NCI-H526 treated with DMSO at 0.1 percent for 48 hours (cell line): ENCODE results near the gene AKAP13.

ENCODE experiments used
- DNase-seq: peaks from one replicate; lab custom pipeline; 2025; lab: John Stamatoyannopoulos, UW

Gene AKAP13

DNA sequence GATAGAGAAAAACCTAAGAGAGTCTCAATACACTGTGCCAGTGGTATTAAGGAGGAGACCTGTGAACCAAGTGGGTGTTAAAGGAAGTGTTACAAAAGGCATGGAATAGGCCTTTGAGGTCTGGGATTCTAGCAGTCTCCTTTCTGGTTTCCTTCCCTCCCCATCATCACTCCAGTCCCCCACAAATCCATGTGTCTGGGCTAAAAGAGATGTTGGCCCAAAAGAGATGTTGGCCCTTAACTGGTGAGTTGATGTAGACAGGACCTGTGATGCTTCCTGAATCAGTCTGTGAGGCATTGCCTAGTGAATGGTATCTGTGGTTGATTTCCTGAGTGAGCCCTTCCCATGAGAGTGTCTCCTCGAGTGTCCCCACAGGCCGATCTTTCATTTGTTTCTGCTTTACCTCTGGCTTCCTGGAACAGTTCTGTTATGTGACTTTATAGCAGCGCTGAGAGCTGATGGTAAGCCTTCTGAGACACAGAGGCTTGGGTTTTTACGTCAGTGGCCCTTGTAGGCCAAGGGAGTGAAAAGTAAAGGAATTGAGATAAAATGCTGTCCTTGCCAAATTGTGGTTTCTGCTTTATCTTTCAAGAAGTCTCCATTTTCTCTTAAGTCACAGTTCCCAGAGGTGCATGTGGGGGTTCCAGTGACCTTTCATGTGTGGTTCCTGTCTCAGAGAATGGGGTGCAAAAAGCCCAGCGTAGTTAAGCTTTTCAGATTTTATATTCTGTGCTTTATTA, 326.5 kb downstream of the AKAP13 start:
- DNase-seq, result no peak

DNA sequence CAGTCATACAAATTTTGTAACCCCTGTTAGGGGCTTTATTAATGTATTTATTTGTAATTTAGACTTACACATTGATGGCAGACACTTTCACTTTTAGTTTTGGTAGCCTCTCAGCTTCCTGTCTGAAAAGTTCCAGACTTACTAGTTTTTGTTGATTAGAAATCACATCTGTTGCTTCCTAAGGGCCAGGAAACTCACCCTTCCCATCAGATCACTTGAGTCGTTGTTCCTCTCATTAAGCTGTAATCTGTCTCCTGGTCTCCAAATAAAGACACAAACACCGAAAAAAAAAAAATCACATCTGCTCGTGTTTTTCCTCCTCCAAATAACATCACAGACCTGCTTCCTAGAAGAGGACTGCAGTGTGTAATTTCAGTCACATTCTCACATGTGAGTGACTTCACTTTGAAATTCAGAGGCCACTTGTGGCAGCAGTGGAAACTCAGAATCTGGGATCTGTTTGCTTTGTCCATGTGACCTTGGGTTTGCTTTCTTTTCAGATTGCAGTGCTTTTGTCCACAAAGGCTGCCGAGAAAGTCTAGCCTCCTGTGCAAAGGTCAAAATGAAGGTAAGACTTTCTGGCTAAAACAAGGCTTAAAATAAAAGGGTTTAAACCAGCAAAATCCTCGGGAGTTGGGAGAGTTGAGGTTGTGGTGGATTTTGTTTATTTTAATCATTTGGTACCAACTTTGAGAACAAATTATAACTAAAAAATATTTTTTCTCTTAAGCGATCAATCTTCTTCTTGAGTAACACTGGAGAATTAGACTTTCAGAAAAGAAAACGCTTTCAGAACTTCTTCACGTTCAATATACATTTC, 327.3 kb downstream of the AKAP13 start:
- DNase-seq, result no peak

DNA sequence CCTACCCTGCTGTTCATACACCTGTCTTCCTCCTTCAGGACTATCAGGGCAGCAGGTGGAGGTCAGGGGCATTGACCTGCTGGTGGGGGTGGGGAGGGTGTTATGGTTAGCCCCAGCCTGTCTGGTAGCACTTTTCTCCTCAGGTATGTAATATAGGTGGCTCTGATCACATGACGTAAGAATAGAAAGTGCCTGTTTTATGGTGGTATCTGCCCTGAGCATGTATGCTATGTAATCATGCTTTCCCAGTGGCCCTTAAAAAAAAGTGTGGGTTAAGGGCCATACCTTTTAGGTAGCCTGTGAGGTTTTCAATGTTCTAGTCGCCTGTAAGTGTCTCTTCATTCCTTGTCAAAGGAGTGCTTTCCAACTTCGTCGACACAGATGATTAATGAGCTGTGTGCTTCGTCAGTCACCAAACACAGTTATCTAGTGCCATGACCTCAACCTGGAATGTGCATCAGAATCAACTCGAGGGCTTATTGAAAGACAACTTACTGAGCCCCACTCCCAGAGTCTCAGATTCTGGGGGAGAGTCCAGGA, 328.1 kb downstream of the AKAP13 start:
- DNase-seq, result no peak

DNA sequence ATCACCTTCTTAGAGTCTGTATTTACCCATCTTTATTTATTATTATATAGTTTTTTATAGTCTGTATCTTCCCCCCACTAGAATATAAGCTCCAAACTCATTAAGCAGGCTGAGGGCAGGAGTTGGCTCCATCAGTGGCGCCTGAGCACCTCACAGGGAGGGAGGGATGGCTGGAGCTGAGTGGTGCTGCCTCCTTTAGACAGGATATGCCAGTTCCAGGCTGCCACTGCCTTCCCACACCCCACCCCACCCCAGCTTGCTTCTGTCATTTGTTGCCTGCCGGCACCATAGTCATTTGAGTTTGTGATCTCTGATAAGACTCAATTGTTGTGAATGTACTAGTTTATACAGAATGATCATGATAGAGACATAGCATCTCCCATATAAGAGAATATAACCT, 328.8 kb downstream of the AKAP13 start:
- no peak for DNase-seq

DNA sequence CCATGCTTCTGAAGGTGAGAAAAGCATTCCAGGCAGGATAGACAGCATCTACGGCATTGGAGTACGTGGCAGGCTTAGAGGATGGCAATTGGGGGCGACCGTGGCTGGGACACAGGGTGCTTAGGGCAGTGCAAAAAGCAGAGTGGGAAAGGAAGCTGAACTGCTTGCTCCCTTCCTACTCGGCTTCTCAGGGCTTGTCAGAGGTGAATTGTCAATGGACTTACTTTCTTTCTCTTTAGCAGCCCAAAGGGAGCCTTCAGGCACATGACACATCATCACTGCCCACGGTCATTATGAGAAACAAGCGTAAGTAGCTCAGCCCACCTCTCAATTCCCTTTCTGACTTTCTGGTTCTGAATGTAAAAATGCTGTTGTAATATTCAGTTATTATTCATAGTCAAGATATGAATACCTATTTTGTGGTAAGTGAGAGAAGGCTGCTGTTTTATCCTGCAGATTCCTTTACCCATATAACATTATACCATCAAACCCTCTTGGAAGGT, 330.0 kb downstream of the AKAP13 start:
- no peak for DNase-seq

DNA sequence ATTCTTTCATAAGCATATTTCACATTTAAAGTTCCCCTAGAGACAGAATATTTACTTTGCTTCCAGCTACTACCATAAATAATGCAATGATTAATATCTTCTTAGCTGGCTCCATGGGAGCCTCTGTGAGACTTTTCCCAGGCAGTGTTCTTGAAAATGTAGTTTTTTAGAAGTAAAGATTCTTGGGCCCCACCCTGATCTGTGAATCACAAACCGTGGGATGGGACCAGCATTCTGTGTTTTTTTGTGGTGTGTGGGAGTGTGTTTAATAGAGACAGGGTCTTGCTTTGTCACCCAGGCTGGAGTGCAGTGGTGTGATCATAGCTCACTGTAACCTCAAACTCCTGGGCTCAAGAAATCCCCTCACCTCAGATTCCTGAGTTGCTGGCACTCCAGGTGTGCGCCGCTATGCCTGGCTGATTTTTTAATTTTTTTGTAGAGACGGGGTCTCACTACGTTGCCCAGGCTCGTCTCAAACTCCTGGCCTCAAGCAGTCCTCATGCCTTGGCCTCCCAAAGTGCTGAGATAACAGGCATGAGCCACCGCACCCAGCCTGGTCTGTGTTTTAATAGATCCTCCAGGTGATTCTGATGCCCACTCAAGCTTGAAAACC, 331.3 kb downstream of the AKAP13 start:
- no peak for DNase-seq

DNA sequence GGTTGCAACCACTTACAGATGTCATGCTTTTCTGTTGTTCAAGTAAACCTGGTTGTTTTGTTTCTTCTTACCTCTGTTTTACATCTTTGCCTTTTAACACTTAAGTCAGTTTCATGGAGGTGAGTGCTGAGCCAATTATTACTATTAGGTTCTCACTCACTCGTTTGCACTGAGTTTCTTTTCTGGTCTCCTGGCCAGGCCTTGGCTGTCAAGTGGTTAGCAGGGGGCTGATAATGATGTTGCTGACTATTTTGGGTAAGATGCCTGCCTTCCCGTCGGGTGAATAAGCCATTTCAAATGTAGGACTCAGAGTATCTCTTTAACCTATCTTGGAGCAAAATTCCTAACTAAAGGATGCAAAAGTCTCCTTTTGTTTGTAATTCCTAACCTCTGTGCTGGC, 335.9 kb downstream of the AKAP13 start:
- no peak for DNase-seq

DNA sequence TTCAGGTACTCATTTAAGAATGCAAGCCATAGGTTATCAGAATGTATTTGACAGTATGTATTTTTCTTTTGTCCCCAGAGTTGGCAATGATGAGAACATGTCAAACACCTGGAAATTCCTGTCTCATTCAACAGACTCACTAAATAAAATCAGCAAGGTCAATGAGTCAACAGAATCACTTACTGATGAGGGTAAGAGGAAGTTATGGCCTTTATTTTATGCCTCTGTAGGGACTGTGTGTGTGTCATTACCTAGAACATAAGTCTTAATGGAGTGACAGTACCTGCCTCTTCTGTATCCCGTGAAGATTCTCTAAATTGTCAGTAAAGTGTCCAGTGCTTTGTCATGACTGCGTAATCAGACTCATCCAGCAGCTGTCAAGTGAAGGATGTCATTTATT, 336.8 kb downstream of the AKAP13 start:
- DNase-seq, result no peak

DNA sequence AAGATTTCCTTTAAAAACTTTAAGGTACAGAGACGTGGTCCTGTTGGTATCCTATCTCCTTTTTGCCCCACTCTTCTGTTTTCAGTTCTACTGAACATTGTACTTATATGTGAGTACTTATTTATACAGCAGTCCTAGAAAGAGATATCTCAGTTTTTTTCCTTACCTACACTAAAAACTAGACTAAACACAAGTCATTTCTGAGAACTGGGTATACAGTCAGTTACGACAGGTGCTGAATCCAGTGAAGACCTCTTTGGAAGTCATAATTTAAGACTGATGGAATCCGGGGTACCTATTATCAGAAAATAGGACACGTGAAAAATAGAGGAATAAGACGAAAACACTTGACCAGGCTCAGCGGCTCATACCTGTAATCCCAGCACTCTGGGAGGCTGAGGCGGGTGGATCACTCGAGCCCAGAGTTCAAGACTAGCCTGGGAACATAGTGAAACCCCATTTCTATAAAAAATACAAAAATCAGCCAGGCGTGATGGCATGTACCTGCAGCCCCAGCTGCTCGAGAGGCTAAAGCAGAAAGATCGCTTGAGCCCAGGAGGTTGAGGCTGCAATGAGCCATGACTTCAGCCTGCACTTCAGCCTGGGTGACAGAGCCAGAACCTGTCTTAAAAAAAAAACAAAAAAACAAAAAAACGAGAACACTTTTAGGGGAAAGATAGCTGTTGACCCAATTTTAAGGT, 338.0 kb downstream of the AKAP13 start:
- no peak for DNase-seq

DNA sequence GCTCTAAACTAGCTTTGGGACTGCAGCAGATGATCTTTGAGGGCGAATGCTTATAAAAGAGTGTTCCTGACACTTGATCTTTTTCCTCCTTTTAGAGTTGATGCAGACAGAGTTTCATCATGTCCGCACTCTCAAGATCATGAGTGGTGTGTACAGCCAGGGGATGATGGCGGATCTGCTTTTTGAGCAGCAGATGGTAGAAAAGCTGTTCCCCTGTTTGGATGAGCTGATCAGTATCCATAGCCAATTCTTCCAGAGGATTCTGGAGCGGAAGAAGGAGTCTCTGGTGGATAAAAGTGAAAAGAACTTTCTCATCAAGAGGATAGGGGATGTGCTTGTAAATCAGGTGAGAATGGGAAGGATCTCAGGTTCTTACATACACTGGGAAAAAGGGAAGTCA, 338.6 kb downstream of the AKAP13 start:
- no peak for DNase-seq

DNA sequence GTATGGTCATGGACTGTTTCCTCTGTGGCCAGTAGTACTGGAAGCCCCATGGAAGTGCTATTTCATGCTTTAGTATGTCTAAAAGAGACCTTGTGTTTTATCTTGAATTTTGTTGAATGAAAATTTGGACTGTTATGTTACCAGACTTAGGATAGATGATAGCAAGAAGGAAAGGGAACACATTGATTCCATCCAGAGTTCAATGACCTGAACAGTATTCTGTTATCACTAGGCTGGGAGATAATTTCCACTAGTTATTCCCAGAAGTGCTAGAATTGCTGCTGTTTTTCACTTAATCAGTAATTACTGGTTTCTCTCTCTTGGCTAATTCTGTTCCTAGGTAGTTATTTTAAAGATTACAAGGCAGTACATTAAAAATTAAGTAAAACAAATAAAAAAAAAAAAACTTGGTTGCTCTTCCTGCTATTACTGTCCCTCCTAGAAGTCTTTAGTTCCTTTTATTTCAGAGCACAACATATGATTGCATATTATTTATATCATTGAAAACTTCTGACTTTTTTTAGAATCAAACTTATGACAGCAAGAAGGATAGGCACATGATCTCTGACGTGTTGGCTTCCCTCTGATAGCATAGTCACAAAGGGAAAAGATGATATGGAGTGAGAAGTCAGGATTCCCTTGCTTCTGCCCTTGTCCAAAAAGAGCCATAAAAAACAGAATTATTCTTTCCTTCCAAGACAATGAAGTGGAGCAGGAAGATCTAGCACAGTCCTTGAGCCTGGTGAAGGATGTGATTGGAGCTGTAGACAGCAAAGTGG, 342.2 kb downstream of the AKAP13 start:
- no peak for DNase-seq

DNA sequence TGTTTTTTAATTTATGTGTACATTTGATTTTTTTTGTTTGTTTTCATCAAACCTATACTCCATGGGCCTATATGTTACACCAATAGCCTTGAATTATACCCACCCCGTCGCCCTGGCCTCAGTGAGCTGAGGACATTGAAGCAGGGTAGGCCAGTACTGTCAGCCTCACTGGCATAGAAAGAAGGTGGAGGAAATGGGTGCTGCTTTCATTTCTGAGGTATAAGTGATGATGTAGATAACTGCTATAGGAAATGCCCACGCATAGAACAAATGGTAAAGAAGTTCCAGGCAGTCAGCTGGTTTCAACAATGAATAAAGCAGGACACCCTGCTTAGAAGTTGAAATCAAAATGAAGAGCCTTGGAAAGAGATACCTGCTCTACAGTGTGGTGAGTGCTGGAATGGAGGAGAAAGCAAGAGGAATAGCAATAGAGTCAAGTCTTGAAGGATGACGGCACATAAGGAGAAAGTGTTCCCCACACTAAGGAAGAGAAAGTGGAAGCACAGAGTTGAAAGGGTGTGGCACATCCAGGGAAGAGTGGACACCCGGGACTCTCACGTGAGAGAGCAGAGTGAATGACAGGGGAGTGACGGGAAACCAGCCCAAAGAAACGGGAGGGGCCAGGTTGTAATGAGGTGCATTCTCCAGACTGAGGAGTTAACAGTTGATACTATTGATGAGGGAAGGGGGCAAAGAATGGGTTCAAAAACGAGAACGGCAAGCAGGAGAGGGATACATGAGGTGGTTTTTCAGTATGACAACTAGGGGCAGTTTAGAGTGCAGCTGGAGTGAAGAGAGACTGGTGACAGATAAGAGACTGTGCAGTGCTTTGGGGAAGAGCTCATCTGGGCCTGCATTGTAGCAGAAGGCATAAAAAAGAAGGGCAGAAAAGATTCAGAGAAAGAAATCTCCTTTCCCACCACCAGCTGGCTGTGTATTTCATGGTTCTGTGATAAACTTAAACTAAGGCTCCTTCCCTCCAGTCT, 343.9 kb downstream of the AKAP13 start:
- no peak for DNase-seq

DNA sequence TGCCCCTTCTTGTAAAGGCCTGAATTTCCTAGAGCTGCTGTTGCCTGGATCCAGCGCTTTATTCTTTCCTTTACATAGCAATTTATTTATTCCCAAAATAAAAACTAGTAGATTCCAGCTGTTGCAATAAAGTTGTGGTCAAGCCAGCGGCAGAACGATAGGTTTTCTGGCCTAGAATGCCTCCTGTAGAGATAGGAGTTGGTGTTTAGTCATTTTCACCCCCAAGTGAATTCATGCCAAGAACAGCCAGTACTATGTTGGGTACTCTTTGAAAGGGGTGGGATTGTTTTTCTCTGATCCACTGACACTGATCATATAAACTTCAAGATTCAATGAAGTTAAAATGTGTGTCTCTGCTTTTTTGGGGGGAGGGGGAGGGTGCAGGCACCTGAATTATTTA, 344.6 kb downstream of the AKAP13 start:
- no peak for DNase-seq

DNA sequence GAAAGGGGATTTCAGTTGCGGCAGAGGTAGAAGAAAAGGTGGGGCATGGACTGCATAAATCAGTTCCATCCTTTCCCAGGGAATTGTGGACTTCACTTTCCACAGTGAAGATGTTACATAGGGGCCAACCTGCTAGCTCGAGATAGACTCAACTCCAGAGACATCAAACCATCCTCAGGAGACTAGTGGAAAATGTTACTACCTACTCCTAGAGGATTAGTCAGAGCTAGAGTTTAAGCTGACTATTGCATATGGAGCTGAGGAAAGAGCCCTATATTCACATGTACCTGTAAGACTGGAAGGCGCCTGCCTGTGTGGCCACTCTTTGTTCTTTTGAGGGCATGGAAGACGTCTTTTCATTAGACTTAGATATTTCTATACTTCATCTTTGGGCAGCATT, 345.2 kb downstream of the AKAP13 start:
- DNase-seq, result no peak

DNA sequence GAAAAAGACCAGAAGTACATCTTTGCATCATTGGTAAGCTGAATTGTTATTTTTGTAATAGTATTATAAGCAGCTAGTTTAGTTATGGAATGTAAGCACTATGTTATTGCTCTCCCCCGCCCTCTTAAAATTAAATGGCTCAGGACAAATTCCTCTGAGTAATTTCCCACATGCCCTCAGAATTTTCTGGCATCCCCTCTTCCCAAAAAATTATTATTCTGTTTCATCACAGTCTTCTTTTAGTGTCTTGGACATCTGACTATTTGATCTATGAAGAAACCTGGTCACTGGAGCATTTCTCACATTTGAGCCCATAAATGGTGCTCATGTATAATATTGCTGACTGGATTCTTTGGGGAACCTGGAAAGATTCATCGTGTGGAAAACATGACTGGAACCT, 346.1 kb downstream of the AKAP13 start:
- DNase-seq, result no peak

DNA sequence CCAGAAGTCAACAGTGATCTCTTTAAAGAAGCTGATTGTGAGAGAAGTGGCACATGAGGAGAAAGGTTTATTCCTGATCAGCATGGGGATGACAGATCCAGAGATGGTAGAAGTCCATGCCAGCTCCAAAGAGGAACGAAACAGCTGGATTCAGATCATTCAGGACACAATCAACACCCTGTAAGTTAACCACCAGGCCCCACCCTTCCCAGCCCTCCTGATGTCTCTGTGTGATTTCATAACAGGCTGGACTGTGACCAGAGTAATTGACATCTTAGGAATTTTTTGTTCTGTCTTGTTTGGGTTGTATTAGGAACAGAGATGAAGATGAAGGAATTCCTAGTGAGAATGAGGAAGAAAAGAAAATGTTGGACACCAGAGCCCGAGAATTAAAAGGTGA, 346.7 kb downstream of the AKAP13 start:
- DNase-seq, result no peak

DNA sequence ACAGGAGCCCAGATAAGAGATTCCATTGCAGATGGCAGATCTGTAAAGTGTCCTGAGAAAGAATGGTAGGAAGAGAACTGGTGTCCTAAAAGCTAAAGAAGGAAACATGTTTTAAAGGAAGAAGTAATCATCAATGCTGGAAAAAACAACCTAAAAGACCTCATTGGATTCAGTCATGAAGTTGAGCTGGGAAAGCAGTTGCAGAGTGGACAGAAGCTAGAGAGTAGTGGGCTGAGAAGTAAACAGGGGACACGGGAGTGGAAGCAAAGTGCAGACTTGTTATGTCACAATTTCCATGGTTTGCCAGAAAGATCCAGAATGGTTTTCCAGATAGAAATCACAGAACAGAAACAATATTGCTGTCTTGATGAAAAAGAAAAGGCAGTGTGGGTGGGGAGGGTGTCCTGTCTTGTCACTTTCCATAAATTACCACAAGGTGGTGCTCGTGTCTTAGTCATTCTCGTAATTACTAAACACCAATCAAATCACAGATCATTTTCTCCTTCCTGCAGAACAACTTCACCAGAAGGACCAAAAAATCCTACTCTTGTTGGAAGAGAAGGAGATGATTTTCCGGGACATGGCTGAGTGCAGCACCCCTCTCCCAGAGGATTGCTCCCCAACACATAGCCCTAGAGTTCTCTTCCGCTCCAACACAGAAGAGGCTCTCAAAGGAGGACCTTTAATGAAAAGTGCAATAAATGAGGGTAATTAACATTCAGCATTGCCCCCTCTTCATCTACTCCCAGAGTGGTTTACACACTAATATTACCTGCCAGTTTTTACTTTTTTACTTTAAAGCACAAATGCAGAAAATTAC, 349.8 kb downstream of the AKAP13 start:
- peak; percentile 50 for DNase-seq

DNA sequence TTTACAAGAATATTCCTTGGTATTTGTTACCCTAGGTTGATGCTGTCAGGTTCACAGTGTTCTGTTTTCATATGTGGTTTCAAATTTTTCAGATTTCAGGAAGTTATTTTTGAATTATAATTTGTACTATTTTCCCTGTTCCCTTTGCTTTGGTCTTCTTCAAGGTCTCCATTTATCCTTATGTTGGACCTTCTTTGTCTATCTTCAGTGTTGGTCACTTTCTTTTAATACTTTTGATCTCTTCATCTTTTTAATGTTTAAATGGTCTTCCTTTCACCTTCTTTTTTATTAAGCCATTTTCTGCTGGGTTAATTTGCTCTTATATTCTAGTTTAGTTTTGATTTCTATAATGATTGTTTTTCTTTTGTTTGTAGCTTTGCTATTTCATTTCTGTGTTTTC, 353.0 kb downstream of the AKAP13 start:
- DNase-seq, result no peak

DNA sequence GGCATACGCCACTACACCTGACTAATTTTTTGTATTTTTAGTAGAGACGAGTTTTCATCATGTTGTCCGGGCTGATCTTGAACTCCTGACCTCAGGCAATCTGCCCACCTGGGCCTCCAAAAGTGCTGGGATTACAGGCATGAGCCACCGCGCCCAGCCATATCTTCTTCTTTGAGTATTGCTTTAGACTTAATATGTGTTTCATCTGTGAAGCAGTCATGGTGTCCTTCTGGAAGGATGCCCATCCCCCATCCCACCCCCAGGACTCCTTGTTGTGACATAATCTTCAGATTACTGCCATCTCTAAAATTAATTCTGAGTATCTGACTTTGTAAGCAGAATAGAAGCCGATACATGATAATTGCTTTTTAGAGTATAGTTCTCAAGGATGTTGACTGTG, 356.7 kb downstream of the AKAP13 start:
- no peak for DNase-seq
